Measurements from ENCODE around the gene XYLT2.
"Not testable (repeated sequence)": the region's sequence is repeated elsewhere in the genome, so short reads cannot be mapped to it uniquely, and the experiment has no call there.

XYLT2 gene

DNA sequence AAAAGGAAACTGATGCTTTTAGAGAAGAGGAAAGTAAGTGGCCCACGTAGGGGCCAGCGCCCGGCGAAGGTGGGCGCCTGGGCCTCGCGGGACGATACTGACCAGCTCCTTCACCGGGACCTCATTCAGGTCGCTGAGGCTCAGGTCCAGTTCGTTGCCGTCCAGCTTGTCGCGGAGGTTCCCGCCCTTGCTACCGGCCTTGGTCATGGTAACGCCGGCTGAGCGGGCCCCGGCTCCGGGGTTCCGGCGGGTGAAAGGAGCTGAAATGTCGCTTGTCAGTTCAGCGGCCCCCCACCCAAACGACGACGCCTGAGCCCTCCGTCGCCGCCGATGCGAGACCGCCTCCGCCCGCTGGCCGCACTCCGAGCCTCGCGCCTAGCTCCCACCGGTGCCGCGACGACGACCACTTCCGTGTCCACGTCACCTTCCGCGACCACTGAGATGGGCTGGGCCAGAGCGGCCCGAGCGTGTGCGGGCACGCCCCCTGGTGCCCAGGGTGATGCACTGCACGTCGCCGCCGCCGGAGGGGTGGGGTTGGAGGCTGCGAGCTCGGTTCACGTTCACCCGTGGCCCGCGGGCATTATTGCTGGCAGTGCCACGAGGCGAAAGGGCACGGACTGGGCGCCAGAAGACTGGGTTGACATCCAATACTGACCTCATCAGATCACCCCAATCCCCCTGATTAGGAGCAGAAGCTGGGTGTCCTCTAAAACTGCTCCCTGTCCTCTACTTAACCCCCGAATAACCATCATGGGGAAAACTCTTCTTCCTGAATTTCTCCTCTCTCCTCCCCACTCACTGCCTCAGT lies 51.4 kb downstream of the XYLT2 start, which contains the start of gene LRRC59:
Gene LRRC59 (minus strand): TSS at position 413 of the 808 bp plus-strand sequence. CDS start 206 bp downstream, at position 207.
- DNase-seq = peak; percentile 95

DNA sequence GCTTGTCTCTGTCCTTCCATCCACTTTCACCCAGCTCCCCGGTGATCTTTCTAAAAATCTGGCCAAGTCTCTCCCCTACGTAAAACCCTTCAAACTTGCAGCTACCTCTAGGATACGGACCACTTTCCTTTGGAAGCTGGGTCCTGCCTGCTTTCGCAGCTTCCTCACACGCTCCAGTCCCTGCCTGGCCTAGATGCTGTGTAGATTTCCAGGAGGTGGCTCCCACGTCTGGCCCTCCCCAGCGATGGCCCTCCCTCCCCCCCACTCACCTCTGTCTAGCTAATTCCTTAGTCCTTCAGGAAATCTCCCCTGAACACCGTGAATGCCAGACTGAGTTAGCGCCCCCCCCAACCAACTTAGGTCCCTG lies 52.0 kb downstream of the XYLT2 start:
- DNase-seq = no peak

DNA sequence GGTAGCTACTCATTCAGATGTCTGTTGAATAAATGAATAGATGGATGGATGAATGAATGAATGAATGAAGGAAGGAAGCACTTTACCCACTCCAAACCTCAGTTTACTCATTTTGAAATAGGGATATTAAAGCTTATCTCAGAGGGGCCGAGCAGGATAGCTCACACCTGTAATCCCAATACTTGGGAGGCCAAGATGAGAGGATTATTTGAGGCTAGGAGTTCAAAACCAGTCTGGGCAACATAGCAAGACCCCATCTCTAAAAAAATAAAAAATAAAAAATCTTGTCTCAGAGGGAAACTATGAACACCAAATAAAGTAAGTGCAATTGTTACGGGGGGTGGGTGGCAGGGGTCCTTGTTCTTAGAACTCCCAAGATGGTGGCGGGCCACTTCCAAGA lies 52.7 kb downstream of the XYLT2 start:
- not testable (repeated sequence) for DNase-seq

DNA sequence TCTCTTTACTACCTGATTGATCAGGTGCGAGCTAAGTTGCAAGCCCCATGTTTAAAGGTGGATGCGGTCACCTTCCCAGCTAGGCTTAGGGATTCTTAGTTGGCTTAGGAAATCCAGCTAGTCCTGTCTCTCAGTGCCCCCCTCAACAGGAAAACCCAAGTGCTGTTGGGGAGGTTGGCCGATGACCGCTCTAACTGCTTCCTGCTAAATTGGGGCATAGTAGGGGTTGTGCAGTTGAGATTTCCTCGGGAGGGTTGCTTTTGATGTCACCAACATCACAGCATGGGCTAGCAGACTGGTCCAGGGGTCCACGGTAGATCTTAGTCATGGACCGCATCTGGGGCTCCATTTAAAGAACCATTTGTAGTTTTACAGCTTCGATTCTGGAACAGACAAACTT lies 53.7 kb downstream of the XYLT2 start:
- not testable (repeated sequence) for DNase-seq

DNA sequence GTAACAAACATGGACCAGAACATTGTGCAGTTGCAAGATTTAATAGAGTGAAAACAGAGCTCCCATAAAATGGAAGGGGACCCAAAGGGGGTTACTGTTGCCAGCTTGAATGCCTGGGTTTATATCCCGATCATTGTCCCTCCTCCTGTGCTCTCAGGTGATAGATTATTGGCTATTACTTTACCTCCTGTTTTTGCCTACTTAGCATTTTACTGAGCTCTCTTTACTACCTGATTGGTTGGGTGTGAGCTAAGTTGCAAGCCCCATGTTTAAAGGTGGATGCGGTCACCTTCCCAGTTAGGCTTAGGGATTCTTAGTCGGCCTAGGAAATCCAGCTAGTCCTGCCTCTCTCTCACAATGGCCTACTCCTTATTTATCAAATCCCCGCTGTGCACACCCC lies 59.4 kb downstream of the XYLT2 start:
- DNase-seq = not testable (repeated sequence)

DNA sequence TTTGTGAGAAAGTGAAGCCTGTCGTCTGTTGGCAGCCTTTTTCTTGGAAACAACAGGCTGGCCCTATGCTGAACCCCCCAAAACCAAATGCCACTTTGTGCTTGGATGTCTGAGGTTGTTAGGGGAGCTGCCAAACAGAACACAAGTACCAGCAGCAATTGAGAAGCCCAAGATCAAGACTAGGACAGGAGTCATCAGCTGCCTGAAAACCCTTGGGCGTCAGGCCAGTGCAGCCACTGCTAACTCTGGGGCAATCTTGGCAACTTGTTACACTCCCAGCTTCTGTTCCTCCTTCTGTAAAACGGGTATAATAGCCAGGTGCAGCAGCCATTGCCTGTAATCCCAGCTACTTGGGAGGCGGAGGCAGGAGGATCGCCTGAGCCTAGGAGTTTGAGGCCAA lies 60.7 kb downstream of the XYLT2 start:
- no peak for DNase-seq

DNA sequence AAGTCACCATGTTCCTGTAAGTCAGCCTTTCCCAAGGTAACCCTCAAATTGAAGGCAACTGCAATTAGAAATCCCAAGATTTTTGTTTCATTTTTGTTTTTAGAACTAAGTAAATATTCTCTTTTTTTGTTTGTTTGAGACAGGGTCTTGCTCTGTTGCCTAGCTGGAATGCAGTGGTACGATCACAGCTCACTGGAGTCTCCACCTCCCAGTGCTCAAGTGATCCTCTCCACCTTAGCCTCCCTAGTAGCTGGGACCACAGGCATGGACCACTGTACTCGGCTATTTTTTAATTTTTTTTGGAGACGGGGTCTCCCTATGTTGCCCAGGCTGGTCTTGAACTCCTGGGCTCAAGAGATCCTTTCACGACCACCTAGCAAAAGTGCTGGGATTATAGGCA lies 62.0 kb downstream of the XYLT2 start:
- DNase-seq = no peak
